HG03108 (cell line): ENCODE results near the gene BMPR1A.

Source experiments
- ATAC-seq: cut with Tn5 transposase; IDR thresholded peaks from one replicate; pipeline ENCODE4 v1.9.1; 2021; ENCODE audit warnings: moderate library complexity; ENCODE audit not compliant: unreplicated experiment

BMPR1A gene

DNA sequence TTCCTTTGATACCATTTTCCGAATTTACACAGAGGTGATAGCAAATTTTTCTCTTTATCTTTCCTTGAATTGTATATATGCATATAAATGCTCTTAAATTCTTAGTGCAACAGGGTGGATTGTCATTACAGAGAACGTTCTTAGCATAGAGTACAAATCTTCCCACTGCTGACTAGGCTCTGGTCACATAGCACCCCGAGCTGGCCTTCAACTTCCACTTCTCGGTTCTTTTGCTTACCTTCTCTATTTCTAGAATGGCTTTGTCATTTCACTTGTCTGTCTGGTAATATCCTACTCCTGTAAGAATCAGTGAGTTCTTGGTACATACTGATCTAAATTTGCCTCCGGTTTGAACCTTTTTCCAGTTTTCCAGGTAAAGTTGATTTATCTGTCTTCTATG lies 225.3 kb downstream of the BMPR1A start:
- no peak for ATAC-seq
